ENCODE results near the gene SMIM3. TPM values are rescaled to one million over a fixed set of nuclear protein-coding genes. Genes with fewer than 3 reads are reported as not detected.

The SMIM3 gene
- total and polyA plus RNA-seq, 2 of the 13 experiments (the other 11 are each of a cell fraction or from before 2014, with no cell fraction given): 11.6 to 96.7 TPM

DNA sequence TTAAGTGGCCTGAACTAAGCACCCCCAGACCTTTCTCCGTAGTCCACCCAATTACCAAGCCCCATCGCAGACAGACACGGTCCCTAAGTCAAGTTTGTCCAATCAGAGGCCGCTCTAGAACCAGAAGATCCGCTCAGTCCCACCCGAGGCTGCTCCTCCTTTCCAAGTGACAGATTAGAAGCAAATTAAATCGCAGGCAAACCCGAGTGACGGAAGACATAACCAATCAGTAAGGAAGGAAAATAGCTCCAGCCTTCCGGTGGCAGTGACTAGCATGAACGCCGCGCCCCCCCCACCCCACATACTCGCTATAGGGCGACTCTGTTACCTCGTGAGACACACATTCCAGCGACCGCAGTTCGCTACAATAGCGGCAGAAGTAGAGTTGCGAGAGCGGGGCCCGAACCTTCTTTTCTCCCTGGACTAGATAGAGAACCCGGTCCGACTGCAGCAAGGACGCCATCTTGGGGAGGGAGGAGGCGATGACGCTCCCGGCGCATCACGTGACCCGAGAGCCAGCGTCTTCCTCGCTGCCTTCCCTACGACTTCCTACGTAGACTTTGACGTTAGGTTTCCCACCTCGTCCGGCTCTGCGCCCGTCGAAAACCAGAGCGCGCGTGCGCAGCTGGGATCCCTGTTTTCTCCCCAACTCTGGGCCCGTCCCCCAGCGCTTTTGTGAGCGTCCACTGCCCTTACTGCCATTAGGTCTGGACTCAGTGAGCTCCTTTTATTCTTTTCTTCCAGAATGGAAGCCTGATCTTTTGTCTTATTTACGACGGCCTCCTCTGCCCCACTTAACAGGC is 19.8 kb upstream of the SMIM3 start, which contains the start of gene DCTN4 (continued):
- TF ChIP-seq ARID5B (CRISPR knock-in tag; IDR thresholded peaks at IDR 0.05) (peak; percentile 29; the same call in 1 of the 2 replicates), HHEX (CRISPR knock-in tag; IDR thresholded peaks at IDR 0.05) (no peak), PAF1 (CRISPR knock-in tag; IDR thresholded peaks at IDR 0.05) (no peak), MEIS1 (CRISPR knock-in tag; IDR thresholded peaks at IDR 0.05; ENCODE audit: borderline replicate concordance) (peak; percentile 83), SALL1 (CRISPR knock-in tag; IDR thresholded peaks at IDR 0.05) (peak; percentile 59), ZC3H4 (CRISPR knock-in tag; IDR thresholded peaks at IDR 0.05; ENCODE audit: borderline replicate concordance) (0 out of 2 replicates have a peak, but pooled peaks have one; percentile 53), AHDC1 (CRISPR knock-in tag; IDR thresholded peaks at IDR 0.05; ENCODE audit: borderline replicate concordance) (no peak), RAD21 (CRISPR knock-in tag; IDR thresholded peaks at IDR 0.05) (peak; percentile 44; the same call in 1 of the 2 replicates), ZNF724P (CRISPR knock-in tag; IDR thresholded peaks at IDR 0.05; ENCODE audit: borderline replicate concordance) (peak; percentile 28; the same call in 1 of the 2 replicates), CBX1 (IDR thresholded peaks at IDR 0.05; ENCODE audit: low read depth) (peak; percentile 33), MTA1 (CRISPR knock-in tag; IDR thresholded peaks at IDR 0.05; ENCODE audit: borderline replicate concordance) (peak; percentile 42; the same call in 1 of the 2 replicates)
- TF ChIP-seq, protein P1, sequence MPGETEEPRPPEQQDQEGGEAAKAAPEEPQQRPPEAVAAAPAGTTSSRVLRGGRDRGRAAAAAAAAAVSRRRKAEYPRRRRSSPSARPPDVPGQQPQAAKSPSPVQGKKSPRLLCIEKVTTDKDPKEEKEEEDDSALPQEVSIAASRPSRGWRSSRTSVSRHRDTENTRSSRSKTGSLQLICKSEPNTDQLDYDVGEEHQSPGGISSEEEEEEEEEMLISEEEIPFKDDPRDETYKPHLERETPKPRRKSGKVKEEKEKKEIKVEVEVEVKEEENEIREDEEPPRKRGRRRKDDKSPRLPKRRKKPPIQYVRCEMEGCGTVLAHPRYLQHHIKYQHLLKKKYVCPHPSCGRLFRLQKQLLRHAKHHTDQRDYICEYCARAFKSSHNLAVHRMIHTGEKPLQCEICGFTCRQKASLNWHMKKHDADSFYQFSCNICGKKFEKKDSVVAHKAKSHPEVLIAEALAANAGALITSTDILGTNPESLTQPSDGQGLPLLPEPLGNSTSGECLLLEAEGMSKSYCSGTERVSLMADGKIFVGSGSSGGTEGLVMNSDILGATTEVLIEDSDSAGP (CRISPR knock-in tag; IDR thresholded peaks at IDR 0.05; ENCODE audit: borderline replicate concordance): peak; percentile 52; the same call in 1 of the 2 replicates
- TF ChIP-seq, protein P2, sequence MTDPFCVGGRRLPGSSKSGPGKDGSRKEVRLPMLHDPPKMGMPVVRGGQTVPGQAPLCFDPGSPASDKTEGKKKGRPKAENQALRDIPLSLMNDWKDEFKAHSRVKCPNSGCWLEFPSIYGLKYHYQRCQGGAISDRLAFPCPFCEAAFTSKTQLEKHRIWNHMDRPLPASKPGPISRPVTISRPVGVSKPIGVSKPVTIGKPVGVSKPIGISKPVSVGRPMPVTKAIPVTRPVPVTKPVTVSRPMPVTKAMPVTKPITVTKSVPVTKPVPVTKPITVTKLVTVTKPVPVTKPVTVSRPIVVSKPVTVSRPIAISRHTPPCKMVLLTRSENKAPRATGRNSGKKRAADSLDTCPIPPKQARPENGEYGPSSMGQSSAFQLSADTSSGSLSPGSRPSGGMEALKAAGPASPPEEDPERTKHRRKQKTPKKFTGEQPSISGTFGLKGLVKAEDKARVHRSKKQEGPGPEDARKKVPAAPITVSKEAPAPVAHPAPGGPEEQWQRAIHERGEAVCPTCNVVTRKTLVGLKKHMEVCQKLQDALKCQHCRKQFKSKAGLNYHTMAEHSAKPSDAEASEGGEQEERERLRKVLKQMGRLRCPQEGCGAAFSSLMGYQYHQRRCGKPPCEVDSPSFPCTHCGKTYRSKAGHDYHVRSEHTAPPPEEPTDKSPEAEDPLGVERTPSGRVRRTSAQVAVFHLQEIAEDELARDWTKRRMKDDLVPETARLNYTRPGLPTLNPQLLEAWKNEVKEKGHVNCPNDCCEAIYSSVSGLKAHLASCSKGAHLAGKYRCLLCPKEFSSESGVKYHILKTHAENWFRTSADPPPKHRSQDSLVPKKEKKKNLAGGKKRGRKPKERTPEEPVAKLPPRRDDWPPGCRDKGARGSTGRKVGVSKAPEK (CRISPR knock-in tag; IDR thresholded peaks at IDR 0.05; ENCODE audit: borderline replicate concordance): no peak

Measured in HepG2 (cell line).